ENCODE data around the gene STARD4.
A peak's percentile ranks its signal among the peaks of the same experiment; 100 is the strongest.

STARD4 gene

DNA sequence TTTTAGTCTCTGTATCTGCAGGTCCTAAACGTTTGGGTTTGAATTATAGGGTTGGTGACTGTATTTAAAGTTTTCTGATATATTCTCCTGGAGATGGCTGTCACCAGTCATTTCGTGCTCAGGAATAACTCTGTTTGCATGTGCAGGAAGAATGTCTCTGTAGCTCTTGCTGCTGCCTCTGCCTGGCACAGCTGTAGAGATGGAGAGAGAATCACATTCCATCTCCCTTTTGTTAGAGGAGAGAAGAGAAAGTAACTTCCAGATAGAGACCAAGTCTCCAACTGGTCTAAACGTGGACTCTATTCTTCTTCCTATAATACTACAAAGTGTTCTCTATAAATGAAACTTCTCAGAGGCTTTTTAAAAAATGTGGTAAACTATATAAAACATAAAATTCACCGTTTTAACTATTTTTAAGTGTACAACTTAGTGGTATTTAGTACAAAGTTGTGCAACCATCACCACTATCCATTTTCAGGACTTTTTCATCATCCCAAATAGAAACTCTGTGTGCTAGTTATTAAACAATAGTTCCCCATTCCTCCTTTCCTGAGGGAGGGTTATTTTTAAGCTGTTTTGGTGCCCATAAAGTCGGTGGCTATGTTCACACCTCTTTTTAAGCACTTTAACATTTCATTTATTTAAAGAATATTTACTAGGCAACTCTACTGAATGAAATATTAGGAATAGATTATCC is 20.7 kb upstream of the STARD4 start:
- Histone ChIP-seq H3K4me3 (no peak overlapping the region), H3K27ac (no peak overlapping the region)

DNA sequence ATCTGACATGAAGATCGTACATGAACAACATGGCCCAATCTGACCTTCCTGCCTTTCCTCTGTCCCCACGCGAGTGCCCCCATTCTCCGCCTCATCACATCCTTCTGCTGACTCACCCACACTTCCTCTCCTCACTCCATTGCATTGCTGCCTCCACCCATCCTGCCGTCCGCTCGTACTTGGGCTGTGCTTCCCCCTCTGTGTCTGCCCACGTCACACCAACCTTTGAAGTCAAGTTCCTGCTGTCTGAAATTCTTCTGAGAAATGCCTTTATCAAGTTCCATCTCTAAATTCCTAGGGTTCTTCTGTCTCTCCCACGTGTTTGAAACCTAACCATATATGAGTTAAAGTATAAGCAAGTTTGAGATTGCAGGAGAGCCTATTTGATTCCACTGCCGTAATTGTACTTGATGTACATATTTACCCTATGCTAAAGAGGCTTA is 18.0 kb upstream of the STARD4 start:
- Histone ChIP-seq H3K4me3 (no peak overlapping the region), H3K27ac (peak overlapping the region in 7 of 21 experiments; percentile 2 to 51 (median 24))

DNA sequence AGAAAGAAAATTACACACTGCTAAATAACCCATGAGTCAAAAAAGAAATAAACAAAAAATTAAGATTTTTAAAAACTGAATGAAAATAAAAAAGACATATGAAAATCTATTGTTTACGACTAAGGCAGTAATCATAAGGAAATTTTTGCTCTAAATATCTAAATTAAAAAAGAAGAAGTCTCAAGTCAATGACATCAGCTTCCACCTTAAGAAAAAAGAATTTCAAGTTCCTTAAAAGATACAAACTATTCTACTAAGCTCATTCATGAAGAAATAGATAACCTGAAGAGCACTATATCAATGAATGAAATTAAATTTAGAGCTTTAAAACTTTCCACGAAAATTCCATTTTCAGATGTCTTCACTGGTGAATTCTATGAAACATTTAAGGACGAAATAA is 15.7 kb upstream of the STARD4 start:
- H3K4me3 ChIP-seq: no peak overlapping the region

DNA sequence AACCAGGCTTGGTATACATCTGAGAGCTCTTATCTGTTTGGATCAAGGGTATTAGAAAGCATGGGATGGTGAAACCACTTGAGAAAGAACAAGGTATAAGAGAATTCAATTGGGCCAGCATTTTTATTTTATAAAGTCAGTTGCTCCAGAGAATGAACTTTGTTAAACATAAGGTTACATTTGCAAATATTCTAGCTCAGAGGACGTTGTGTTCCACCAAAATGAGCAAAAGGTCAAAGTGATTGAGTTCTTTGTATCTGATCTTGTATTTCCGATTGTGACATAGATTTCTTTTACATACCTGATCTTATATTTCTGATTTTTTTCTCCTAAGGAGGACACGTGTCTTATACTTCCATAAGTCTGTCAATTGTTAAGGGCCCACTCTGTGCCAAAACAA is 8.6 kb upstream of the STARD4 start:
- no peak overlapping the region for H3K4me3 ChIP-seq
- H3K27ac ChIP-seq: no peak overlapping the region

More for the DNA sequence above, 15.7 kb upstream of the STARD4 start:
- H3K27ac ChIP-seq: no peak overlapping the region

DNA sequence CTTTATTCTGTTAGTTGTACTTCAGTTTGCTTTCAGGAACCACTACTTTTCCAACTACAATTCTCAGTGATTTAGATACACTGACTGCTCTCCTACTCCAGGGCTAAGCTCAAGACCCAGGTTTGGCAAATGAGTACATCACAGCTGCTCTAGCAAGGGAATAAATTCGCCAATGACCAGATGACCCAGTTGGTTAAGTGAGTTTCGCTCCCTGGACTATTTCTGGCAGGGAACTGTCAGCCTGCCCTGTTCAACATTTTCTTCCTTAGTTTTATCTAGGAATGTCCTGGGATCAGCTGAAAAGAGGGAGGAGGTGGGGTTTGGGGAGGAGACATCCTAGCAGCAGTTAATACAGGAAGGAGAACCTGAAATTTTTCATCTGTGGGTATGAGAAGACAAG is 6.4 kb upstream of the STARD4 start:
- no peak overlapping the region for H3K4me3 ChIP-seq
- H3K27ac ChIP-seq: no peak overlapping the region

DNA sequence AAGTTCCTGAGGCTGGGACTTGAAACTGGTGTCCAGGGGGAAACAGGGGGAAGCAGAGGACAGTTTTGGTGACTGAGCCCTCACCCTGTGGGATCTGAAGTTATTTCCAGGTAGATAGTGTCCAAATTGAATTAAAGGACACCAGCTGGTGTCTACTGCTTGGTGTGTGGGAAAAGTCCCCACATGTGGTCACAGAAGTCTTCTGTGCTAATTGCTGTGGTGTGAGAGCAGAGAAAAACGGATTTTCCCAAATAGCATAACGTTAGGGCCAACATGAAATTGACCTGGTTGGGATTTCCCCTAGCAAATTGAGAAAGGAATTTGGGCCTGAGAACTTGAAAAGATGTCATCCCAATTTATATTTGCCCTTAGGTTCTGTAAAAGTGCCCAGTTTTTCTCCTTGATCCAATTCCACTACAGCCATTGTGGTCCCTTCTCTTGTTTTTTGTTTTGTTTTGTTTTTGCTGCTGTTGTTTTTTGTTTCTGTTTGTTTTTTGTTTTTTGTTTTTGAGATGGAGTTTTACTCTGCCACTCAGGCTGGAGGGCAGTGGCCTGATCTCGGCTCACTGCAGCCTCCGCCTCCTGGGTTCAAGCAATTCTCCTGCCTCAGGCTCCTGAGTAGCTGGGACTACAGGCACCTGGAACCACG is 5.6 kb upstream of the STARD4 start:
- H3K27ac ChIP-seq: no peak overlapping the region
- H3K4me3 ChIP-seq: no peak overlapping the region

DNA sequence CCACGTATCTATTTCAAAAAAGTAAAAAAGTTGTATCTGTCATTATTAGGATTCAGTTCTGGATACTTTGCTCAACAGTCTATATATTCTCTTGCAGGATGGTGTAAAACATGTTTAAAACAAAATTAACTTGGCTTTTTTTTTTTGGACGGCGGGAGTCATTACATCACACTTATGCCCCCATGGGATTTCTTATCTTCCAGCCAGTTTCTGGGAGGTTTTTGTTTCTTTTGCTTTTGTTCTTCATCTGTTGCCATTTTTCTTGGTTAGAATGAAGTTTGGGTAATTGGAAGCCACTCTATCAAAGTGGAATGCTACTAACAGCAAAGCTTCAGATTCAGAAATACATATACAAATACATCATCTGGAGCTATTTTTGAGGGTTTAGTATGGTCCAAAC is 1.8 kb upstream of the STARD4 start:
- H3K27ac ChIP-seq: no peak overlapping the region

DNA sequence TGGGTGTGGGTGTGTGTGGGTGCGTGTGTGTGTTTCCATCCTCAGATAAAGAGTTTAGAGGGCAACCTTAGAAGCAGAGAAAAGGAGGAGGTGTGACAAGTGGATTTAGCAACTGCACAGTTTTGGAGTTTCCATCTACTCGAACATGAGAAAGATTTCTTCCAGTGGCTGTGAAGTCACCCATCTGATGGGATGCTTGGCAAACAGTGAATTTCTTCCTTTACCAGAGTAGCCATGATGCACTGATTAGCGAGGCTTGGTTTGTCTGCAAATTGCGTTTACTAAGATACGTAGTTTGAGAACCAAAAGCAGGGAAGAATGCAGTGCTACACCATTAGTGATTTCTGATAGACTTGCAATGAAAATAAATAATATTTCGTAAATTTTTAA is 791 bp upstream of the STARD4 start:
- H3K4me3 ChIP-seq: peak overlapping the region; percentile 53 to 89 (median 82)
- peak overlapping the region in 18 of 21 experiments; percentile 3 to 90 (median 76) for H3K27ac ChIP-seq

More for the DNA sequence above, 1.8 kb upstream of the STARD4 start:
- no peak overlapping the region for H3K4me3 ChIP-seq

DNA sequence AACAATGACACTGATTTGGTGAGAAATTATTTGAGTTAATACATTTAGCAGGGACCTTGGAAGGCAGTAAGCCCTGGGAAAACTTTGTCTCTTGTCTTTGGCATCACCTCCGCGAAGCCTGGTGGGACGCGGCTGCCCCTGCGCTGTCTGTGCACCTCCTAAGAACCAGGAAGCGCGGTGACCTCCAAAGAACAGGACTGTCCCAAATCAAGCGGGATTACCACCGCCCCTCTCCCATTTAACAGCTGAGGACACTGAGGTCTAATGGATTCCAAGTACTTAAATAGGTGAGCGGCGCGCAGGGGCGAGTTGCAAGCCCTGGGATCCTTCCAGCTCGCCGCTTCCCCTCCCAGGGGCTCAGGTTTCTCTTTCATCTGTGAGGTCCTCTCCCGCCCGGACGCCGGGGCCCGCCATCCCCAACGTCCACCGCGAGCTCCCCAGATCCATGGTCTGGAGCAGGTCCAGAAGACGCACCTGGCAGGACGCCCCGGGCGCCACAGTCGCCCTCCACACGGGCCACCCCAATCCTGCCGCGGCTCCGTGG is 432 bp downstream of the STARD4 start:
- H3K4me3 ChIP-seq: peak overlapping the region; percentile 53 to 89 (median 82)
- H3K27ac ChIP-seq: peak overlapping the region; percentile 54 to 90 (median 76)

DNA sequence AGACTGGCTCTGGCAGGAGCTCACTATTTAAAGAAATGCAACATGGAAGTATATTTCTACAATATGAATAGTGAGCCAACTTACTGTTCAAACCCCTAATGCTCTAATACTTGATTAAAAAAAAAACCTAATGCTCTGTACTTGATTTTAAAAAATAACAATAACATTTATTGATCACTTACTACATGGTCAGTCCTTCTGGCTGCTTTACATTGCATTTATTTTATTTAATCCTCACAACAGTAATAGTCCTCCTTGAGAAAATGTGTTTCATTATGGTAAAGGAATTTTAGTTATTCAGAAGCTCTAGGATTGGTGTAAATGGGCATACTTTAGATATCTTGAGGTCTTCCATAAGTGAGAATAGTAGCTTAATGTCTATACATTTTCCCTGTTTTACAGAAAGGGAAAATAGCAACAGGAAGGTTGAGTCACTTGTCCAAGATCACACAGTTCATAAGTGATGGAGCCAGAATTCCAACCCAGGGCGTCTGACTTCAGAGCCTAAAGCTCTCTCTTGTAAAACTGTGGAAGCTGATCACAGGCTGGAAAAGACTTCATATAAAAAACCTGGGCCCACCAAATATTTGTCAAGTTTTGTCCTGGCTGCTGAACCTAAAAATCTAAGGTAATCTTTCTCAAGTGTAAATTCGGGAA is 1.0 kb downstream of the STARD4 start:
- Histone ChIP-seq H3K4me3 (peak overlapping the region; percentile 53 to 89 (median 82)), H3K27ac (peak overlapping the region in 10 of 21 experiments; percentile 63 to 90 (median 79))

DNA sequence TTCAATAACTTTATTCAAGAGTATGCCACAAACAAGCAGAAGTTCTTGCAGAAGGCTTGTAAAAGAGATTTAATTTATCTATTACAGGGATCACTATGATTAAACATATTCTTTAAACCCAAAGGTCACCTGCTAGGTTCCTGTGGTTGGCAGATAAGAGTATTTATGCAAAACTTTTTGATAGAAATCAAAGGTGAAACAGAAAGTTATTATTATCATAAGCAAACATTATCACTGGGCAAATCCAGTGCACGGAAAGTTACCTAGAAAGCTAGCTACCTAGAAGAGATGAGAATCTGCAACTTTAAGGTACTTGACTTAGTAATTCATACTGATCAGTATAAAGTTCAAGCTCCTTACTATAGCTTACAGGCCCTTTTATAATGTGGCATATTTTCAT is 3.2 kb downstream of the STARD4 start:
- H3K4me3 ChIP-seq: no peak overlapping the region
- no peak overlapping the region for H3K27ac ChIP-seq

DNA sequence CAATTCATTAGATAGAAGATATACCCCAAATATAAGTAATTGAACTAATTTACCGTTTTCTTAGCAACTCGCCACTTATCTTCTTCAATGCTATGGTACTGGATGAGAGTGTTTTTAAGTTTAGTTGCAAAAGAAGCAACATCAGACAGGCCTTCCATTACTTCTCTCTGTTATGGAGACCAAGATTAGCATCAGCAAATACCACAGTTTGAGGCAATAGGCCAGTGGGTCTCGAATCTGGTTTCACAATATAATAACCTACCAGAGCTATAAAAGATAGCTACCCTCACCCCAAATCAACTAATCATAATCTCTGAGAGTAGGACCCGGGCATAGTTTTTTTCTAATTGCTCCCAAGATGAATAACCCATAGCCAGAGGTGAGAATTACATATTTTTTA is 5.1 kb downstream of the STARD4 start:
- Histone ChIP-seq H3K4me3 (no peak overlapping the region), H3K27ac (no peak overlapping the region)

DNA sequence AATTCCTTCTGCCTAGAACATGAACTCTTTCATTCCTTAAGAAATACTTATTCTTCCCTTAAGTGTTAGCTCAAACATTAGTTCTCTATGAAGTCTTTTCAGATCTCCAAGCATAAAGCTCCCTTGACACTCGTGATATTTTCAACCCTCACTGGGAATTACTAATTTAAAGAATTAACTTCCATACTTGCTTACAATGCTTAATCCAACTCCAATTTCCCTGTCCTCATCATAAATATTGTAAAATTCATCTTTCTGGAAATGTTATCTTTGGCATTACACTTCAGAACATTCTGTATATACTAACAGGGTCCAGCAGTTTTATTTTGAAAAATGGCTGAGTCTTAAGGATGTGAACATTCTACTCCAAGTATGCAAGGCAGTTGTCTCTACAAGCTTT is 7.2 kb downstream of the STARD4 start:
- no peak overlapping the region for H3K4me3 ChIP-seq
- no peak overlapping the region for H3K27ac ChIP-seq

DNA sequence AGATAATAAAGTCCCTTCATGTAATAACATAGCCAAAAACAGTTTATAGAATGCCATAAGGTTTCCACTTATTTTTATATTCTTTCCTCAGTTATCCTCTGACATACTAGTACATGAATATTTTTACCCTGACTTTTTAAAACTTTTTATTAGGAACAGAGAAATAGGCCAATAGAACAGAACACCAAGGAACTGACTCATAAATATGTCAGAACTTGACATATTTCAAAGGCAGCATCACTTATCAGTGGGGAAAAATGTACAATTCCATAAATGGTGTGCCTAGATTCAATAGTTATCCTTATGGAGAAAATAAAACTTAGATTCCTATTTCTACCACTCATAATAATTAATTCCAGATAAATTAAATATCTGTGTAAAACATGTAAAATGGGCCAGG is 9.4 kb downstream of the STARD4 start:
- Histone ChIP-seq H3K27ac (no peak overlapping the region), H3K4me3 (no peak overlapping the region)

DNA sequence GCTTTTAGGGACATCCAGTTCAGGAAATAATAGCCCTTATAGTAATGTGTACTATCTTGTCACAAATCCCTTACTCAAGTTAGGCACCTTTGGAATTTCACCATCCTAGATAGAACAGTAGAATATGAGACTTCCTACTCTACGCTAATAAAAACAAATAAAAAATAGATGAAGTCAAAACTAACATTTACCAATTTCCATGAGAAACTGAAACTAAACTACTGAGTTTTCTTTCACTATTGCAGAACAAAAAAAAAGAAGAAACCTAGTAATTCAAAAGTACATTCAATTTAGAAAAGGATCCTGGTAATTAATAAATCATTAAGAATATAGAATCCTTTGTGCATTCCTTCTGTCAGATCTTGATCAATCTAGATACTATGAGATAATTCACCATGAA is 14.0 kb downstream of the STARD4 start:
- Histone ChIP-seq H3K4me3 (no peak overlapping the region), H3K27ac (no peak overlapping the region)

DNA sequence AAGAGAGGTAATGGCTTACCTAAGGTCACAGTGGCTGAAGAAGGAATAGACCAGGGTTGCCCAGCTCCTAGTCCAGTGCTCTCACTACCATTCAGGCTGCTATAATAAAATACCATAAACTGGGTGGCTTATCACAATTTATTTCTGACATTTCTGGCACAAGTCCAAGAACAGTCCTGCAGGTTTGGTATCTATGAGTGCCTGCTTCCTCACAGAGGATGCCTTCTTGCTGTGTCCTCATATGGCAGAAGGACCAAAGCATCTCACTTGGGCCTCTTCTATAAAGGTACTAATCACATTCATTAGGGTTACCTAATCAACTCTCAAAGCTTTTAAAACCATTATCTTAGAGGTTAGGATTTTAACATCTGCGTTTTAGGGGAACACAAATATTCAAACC is 17.2 kb downstream of the STARD4 start:
- no peak overlapping the region for H3K4me3 ChIP-seq
- no peak overlapping the region for H3K27ac ChIP-seq

DNA sequence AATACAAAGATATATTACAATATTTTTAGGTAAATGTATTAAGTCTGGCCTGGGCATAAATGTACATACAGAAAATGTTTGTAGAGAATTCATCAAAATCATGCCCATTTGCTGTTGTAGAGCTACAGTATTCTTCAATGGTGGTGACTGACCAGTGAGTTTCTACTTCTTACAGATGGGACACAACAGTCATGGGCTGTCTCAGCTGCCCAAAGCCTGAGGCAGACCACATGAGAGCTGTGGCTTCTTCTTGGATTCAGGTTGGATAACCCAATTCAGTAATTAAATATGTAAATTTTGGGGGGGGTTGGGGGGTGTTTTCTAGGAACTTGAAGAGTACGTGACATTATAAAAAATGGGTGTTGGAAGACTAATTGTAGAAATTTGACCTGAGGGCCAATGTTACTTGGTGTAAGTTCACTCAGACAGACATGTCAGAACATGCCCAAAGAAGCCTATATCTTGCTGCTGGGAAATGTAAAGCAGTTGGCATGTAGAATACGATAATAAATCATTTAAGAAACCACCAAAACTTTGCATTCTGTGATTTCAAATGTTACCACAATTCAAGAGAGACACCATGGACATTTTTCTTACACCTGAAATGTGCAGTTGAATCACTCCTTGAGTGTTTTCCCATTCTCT is 17.9 kb downstream of the STARD4 start:
- no peak overlapping the region for H3K27ac ChIP-seq
- no peak overlapping the region for H3K4me3 ChIP-seq

DNA sequence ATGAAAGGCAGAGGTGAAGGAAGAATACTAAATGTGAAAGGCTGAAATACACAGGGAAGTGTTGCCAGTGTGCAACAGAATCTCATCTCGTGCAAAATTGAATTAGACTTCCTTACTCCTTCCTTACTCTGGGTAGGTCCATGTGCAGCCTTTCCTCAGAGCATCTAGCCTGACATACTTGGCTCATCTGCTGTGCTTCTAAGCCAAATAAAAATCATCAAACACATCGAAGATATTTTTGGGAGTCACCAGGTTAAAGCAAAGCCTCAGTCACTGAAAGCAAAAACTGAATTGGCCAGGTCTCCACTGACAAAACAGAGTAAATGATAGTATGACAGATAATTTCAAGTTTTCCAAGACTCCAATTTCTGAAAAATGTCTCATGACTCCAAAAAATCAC is 19.3 kb downstream of the STARD4 start:
- no peak overlapping the region for H3K27ac ChIP-seq
- H3K4me3 ChIP-seq: no peak overlapping the region

DNA sequence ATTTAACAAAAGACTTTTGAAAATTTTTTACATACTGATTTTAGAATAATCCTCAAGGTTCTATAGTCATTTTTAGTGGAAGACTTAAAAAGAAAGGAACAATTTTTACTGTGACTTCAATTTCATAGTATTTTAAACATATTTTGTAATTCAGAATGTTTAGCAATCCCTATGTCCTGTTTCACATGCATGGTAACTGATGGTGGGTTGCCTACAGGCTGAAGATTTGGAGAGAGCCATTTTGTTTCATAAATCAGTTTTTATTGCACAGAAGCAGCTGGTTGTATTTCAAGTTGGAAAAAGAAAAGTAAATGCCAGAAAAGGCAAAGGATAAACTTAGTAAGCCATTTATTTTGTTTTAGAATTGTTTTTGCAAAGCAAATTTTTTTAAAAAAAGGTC is 24.0 kb downstream of the STARD4 start:
- H3K4me3 ChIP-seq: no peak overlapping the region
- no peak overlapping the region for H3K27ac ChIP-seq

DNA sequence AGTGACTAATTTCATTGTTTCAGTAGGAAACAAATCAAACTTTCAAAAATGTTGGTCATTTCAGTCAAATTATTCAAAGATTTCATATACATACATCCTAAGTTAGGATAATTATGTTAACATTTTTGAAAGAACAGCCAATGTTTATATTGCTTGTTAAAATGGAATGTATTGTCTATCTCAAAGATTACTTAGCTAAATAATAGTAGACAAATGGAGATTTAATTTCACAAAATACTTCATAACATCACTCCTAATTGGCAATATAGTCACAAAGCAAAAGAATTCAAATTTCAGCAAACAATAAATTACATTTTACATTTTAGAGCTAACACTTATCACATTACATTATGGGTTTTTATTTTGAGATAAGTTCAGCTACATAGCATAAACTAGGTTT is 25.4 kb downstream of the STARD4 start:
- Histone ChIP-seq H3K27ac (no peak overlapping the region), H3K4me3 (no peak overlapping the region)
